Measurements from ENCODE around the gene COL28A1.
"Not testable (repeated sequence)": the region's sequence is repeated elsewhere in the genome, so short reads cannot be mapped to it uniquely, and the experiment has no call there.

COL28A1 gene

DNA sequence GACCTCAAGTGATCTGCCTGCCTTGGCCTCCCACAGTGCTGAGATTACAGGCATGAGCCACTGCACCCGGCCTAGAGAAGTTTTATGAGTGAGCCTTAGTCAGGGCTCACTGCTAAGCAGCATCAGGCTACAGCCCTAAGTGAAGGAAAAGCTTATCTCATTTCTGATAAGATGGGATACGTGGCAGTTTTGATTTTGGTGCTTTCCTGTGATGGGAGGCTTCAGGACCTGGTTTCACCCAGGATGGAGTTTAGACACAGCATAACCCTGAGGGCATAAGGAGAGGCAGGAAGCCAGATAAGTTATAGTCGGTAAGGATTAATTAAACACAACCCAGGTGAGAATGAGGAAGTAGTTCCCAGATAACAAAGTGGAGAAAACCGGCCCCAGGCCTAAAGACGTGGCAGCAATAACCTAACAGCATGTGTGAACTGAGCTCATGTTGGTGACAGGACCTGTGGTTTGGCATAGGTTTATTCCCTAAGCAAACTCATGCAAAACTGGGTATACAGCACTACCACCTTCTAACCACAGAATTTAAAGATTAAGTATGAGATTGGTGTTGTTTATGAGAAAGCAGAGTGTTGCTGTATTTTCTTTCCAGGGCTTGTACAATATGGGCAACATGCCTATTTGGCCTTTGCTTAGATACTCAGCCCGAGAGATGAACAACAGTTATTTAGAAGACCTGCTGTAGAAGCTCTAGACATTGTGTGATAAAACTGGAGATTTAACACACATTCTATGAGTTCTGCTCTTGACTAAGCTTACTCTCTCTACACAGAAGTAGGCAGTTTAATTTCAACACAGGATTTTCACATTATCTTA is 119.4 kb downstream of the COL28A1 start:
- peak; percentile 91 for DNase-seq (ENCODE audit: low spot score)

GRCh38 chr7:7414791-7415603 is 120.7 kb downstream of the COL28A1 start:
- DNase-seq (ENCODE audit: low spot score): peak; percentile 18

DNA sequence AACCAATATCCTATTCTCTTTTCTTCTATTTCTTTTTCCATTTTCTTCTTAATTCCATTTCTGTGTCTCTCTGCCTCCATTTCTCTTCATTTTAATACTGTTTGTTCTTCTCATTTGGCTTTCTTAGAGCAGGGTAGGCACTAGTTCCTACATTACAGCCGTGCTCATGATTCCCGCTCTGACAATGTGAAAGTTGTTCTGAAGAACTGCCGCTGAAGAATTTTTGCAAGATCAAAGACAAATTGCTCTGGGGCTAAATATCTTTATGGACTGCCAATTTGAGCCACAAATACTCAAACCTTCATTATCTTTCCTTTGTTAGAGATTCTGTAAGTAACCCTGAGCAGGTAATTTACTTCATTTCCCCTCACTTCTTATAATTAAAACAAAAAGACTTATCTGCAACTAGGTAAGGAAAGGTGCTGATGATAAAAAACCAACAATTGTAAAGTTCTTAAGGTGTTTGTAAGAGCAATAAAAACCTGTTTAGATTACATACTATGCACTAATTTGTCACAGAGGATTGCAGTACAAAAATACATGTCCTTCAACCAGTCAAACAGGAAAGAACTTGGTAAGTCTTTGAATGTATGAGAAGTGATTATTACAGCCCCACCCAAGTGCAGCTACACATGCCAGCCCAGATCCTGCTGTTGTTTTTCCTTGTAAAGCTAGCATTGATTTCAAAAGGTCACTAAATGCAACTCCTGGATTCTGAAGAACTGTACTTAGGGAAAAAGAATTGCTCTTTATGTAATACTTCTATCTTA is 127.5 kb downstream of the COL28A1 start:
- peak; percentile 81 for DNase-seq (ENCODE audit: low spot score)

DNA sequence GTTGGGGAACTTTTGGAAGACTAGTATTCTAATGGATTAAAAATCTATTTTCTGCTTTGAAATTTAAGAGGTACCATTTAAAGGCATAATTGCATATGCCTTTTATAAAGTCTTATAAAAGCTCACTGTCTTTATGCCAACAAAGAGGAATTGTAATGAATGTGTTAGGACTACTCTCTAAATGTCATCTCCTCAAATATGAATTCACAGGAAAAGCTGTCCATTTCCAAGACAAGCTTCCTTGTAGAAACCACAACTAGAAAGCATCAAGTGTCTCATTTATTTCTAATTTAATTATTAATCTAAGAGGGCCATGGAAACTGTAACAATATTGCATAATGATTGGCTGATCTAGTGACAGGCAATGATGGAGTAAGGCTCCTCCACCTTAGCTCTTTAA is 130.2 kb downstream of the COL28A1 start:
- DNase-seq (ENCODE audit: low spot score): no peak

DNA sequence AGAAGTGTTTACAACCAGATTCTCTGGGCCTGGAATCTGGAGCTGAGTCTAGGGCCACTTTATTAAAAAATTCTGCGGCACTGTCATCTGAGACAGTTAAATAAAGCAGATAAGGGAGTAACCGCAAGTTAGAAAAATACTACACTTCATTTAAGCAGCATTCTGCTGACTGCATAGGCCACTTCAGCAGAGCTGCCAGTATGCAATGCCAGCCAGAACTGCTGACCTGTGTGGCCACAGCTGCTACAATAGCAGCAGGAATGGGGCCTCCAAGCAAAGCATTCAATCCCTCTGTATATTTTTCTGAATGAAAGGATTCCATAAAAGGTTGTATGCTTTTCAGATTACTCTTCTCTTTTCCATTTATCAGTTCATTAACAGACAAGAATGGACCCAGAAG is 136.0 kb downstream of the COL28A1 start:
- no peak for DNase-seq (ENCODE audit: low spot score)

DNA sequence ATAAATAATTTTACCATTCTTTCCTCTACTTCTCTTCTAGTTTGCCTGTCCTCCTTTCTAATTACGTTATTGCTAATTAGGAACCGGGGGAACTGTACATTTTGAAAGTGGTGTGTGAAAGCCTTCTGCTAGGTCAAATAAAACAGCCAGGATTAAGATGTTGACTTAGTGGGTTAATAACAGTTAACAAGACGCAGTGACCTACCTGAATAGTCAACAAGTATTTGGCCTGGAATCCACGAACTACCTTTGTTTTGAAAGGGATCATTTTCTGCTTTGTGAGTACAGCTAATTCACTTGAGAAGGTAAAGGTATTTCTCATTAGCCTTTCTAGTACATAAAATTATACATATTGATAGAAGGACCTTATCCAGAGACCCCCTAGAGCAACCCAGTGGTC is 139.9 kb downstream of the COL28A1 start:
- DNase-seq (ENCODE audit: low spot score): no peak

DNA sequence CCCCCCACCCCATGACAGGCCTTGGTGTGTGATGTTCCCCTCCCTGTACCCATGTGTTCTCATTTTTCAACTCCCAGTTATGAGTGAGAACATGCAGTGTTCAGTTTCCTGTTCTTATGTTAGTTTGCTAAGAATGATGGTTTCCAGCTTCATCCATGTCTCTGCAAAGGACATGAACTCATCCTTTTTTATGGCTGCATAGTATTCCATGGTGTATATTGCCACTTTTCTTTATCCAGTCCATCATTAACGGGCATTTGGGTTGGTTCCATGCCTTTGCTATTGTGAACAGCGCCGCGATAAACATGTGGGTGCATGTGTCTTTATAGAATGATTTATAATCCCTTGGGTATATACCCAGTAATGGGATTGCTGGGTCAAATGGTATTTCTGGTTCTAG is 147.5 kb downstream of the COL28A1 start:
- not testable (repeated sequence) for DNase-seq (ENCODE audit: low spot score)

- DNase-seq (ENCODE audit: low spot score): no peak
Measured at GRCh38 chr7:7385421-7385820, 150.3 kb downstream of the COL28A1 start.

DNA sequence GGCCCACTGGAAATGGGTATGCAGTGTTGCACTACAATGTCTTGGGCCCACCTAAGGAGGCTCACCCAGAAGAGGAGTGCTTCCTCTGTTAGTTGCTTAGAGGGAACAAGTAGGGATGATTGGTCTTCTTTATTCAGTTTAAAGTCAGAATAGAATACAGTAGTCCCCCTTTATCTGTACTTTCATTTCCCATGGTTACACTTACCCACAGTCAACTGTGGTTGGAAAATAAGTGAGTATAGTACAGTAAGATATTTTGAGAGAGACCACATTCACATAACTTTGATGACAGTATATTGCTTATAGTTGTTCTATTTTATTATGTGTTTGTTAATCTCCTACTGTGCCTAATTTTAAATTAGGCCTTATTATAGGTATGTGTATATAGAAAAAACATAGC is 151.4 kb downstream of the COL28A1 start:
- DNase-seq (ENCODE audit: low spot score): no peak

GRCh38 chr7:7375538-7375937 is 160.1 kb downstream of the COL28A1 start:
- DNase-seq (ENCODE audit: low spot score): no peak

GRCh38 chr7:7370076-7370475 is 165.6 kb downstream of the COL28A1 start:
- DNase-seq (ENCODE audit: low spot score): no peak

GRCh38 chr7:7369134-7369533 is 166.5 kb downstream of the COL28A1 start:
- no peak for DNase-seq (ENCODE audit: low spot score)

DNA sequence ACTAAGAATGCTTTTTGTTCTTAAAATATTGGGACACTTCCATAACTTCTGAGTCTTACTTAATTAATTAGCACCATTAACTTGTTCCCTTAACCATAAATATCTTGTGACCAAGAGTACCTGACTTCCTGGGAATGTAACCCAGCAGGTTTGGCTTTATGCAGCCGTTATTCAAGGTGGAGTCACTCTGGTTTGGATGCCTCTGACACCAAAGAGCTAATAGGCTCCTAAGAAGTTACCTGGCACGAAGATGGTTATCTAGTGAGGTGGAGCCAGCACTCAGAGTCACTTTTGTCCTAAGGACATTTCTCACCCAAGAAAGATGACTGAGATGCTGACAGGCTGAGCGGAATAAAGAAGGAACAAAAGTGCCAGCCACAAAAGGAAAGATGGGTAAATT is 181.0 kb downstream of the COL28A1 start:
- DNase-seq (ENCODE audit: low spot score): peak; percentile 25

DNA sequence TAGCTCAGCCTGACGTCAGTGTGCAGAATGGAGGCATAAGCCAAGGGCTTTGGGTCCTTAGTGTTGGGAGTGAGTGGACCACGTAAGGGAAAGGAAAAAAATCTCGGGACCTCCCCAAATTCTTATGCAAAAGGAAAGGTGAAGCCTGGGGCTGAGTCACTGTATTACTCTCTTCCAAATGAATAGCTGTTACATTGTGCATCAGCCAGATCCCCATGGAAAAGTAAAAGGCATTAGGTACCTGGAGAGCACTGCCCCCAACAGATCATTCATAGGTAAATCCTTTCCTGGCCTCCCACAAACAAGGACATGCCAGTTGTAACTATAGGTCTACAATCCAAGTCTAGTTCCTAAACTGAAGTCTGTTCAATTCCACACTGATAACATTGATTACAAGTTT is 182.8 kb downstream of the COL28A1 start:
- DNase-seq (ENCODE audit: low spot score): no peak

GRCh38 chr7:7351832-7352231 is 183.8 kb downstream of the COL28A1 start:
- no peak for DNase-seq (ENCODE audit: low spot score)

DNA sequence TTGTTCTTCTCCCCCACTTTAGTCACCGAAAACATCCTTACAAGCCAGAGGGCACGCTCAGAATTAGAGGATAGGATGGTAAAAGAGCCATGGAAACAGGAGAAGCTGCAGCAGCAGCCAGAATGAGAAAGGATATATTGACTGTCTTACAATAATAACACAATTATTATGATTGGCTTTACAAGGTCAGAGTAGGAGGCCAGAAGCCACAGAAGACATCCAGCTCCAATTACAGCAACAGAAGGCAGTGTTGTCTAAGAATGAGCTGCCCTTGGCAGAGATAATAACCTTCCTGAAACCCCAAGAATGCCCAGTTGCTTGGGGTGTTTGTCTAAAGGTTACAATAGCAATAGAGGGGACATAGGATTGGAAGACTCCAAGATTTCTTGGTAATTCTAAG is 184.5 kb downstream of the COL28A1 start:
- DNase-seq (ENCODE audit: low spot score): no peak

- no peak for DNase-seq (ENCODE audit: low spot score)
Measured at GRCh38 chr7:7349156-7349555, 186.5 kb downstream of the COL28A1 start.

DNA sequence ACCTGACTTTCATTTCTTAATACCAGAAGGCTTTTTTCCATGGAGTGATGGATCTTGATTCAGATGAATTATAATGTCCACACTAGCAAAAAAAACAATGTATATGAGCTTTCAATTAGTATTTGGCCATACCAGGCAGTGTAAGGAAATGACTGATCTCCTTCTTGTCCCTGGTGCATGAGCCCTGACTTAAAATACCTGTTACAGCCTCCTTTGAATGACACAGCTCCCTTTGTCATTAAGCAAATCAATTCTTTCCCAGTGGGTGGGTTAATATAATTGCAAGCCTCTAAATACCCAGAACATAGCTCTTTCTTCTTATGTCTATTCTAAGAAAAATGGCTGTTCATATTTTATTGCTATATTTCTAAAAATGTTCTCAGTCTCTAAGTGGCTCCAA is 188.6 kb downstream of the COL28A1 start:
- DNase-seq (ENCODE audit: low spot score): no peak

GRCh38 chr7:7344583-7344982 is 191.1 kb downstream of the COL28A1 start:
- DNase-seq (ENCODE audit: low spot score): no peak

GRCh38 chr7:7335909-7336308 is 199.8 kb downstream of the COL28A1 start:
- DNase-seq (ENCODE audit: low spot score): no peak

DNA sequence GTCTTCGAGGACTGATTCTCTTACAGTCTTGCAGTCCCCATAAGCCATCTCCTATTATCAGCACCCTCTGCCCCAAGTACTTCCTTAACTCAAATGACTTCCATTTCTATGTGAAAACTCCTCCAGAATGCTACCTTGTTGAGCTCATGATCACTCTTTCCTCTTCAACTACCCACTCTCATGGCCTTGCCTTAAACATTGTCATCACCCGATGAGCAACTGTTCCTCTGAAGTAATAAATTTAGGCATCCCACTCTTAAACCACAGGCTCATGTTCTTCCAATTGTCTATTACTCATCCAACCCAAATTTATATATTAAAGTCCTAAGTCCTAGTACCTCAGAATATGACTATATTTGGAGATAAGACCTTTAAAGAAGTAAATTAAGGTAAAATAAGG is 200.5 kb downstream of the COL28A1 start:
- no peak for DNase-seq (ENCODE audit: low spot score)

DNA sequence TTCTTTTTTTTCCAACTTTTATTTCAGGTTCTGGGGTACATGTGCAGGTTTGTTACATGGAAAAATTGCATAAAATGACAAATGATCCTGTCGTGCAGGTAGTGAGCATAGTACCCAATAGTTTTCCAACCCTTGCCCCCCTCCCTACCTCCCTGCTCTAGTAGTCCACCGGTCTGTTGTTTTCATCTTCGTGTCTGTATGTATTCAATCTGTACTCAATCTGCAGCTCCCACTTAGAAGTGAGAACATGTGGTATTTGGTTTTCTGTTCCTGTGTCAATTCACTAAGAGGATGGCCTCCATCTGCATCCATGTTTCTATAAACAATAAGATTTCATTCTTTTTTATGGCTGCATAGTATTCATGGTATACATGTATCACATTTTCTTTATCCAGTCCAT is 202.1 kb downstream of the COL28A1 start:
- DNase-seq (ENCODE audit: low spot score): no peak

DNA sequence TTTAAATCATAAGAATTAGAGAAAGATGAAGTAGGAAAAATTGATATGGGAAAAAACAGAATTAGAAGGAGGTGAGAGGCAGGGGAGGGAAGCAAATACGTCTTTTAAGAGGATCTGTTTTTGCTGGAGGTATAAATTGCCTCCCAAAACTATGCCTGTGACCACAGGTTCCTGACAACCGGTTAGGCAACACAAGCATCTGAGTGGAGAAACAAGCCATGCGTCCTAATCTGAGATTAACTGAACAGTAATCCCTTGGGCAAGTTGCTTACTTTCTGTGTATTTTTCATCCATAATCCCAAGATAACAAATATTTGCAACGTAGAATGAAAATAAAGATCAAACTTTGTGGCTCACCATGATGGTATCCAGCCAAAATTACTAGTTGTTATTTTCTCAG is 204.2 kb downstream of the COL28A1 start:
- no peak for DNase-seq (ENCODE audit: low spot score)
